HEK293 (cell line): ENCODE results near the gene RTBDN.

ENCODE experiments used
- BCL6B ChIP-seq: fragments of 450-650 bp; formaldehyde crosslinking; IDR thresholded peaks from 2 replicates; pipeline ENCODE4 v1.5.1; 2017; ENCODE audit warnings: missing biosample characterization, missing genetic modification characterization
- EGR2 ChIP-seq: fragments of 450-650 bp; formaldehyde crosslinking; IDR thresholded peaks from 2 replicates; pipeline ENCODE4 v1.5.1; 2016; ENCODE audit warnings: low read depth, missing biosample characterization, missing genetic modification characterization
- GLIS2 ChIP-seq: fragments of 450-650 bp; formaldehyde crosslinking; IDR thresholded peaks from 2 replicates; pipeline ENCODE4 v1.5.1; 2016; ENCODE audit warnings: missing biosample characterization, missing genetic modification characterization
- HOXC10 ChIP-seq: sonication (generic); formaldehyde crosslinking; IDR thresholded peaks from 2 replicates; pipeline ENCODE4 v1.8.1; 2023; ENCODE audit warnings: mild to moderate bottlenecking, missing genetic modification reagents
- IKZF3 ChIP-seq: fragments of 450-650 bp; IDR thresholded peaks from 2 replicates; pipeline ENCODE4 v1.5.0; 2018; ENCODE audit warnings: missing biosample characterization, mild to moderate bottlenecking, missing genetic modification characterization, moderate library complexity
- KLF16 ChIP-seq: fragments of 450-650 bp; formaldehyde crosslinking; IDR thresholded peaks from 2 replicates; pipeline ENCODE4 v1.5.1; 2017; ENCODE audit warnings: missing biosample characterization, missing genetic modification characterization
- KLF8 ChIP-seq: fragments of 450-650 bp; formaldehyde crosslinking; IDR thresholded peaks from 2 replicates; pipeline ENCODE4 v1.5.1; 2016; ENCODE audit warnings: missing biosample characterization, missing genetic modification characterization
- RBAK ChIP-seq: fragments of 450-650 bp; formaldehyde crosslinking; IDR thresholded peaks from 2 replicates; pipeline ENCODE4 v1.5.1; 2016; ENCODE audit warnings: missing biosample characterization, missing genetic modification characterization
- TCF7L2 ChIP-seq: IDR thresholded peaks from 2 replicates; pipeline ENCODE4 v1.6.1; 2011; ENCODE audit warnings: low read depth, mild to moderate bottlenecking, inconsistent platforms, low read length, moderate library complexity, borderline replicate concordance
- YY1 ChIP-seq: fragments of 450-650 bp; formaldehyde crosslinking; IDR thresholded peaks from 2 replicates; pipeline ENCODE4 v1.5.1; 2018; ENCODE audit warnings: missing biosample characterization, missing genetic modification characterization
- YY2 ChIP-seq: fragments of 450-650 bp; formaldehyde crosslinking; IDR thresholded peaks from 2 replicates; pipeline ENCODE4 v1.5.1; 2016; ENCODE audit warnings: missing biosample characterization, missing genetic modification characterization
- ZBTB1 ChIP-seq: fragments of 450-650 bp; formaldehyde crosslinking; IDR thresholded peaks from 2 replicates; pipeline ENCODE4 v1.5.1; 2016; ENCODE audit warnings: missing biosample characterization, missing genetic modification characterization
- ZBTB21 ChIP-seq: fragments of 450-650 bp; formaldehyde crosslinking; IDR thresholded peaks from 2 replicates; pipeline ENCODE4 v1.5.1; 2017; ENCODE audit warnings: missing biosample characterization, missing genetic modification characterization
- ZBTB26 ChIP-seq: fragments of 450-650 bp; formaldehyde crosslinking; optimal IDR thresholded peaks from 2 replicates; pipeline ENCODE3; 2016; ENCODE audit warnings: missing biosample characterization, mild to moderate bottlenecking, missing genetic modification characterization
- ZBTB49 ChIP-seq: fragments of 450-650 bp; formaldehyde crosslinking; IDR thresholded peaks from 2 replicates; pipeline ENCODE4 v1.5.1; 2016; ENCODE audit warnings: missing biosample characterization, missing genetic modification characterization, low read depth
- ZNF10 ChIP-seq: fragments of 450-650 bp; formaldehyde crosslinking; IDR thresholded peaks from 2 replicates; pipeline ENCODE4 v1.5.1; 2017; ENCODE audit warnings: missing biosample characterization, missing genetic modification characterization
- ZNF112 ChIP-seq: fragments of 450-650 bp; formaldehyde crosslinking; IDR thresholded peaks from 2 replicates; pipeline ENCODE4 v1.5.0; 2017; ENCODE audit warnings: missing biosample characterization, missing genetic modification characterization
- ZNF133 ChIP-seq: fragments of 450-650 bp; formaldehyde crosslinking; IDR thresholded peaks from 2 replicates; pipeline ENCODE4 v1.5.1; 2016; ENCODE audit warnings: missing biosample characterization, missing genetic modification characterization
- ZNF19 ChIP-seq: fragments of 450-650 bp; formaldehyde crosslinking; IDR thresholded peaks from 2 replicates; pipeline ENCODE4; 2016; ENCODE audit warnings: missing biosample characterization, missing genetic modification characterization, low read depth
- ZNF248 ChIP-seq: fragments of 450-650 bp; formaldehyde crosslinking; IDR thresholded peaks from 2 replicates; pipeline ENCODE4 v1.5.1; 2017; ENCODE audit warnings: missing biosample characterization, missing genetic modification characterization
- ZNF280C ChIP-seq: fragments of 450-650 bp; formaldehyde crosslinking; IDR thresholded peaks from 2 replicates; pipeline ENCODE4 v1.5.1; 2016; ENCODE audit warnings: missing biosample characterization, missing genetic modification characterization
- ZNF391 ChIP-seq: fragments of 450-650 bp; formaldehyde crosslinking; IDR thresholded peaks from 2 replicates; pipeline ENCODE4 v1.5.1; 2016; ENCODE audit warnings: low read depth, missing biosample characterization, missing genetic modification characterization, borderline replicate concordance
- ZNF423 ChIP-seq: fragments of 450-650 bp; formaldehyde crosslinking; IDR thresholded peaks from 2 replicates; pipeline ENCODE4 v1.5.1; 2016; ENCODE audit warnings: missing biosample characterization, missing genetic modification characterization
- ZNF449 ChIP-seq: fragments of 450-650 bp; formaldehyde crosslinking; IDR thresholded peaks from 2 replicates; pipeline ENCODE4 v1.5.1; 2017; ENCODE audit warnings: missing biosample characterization, mild to moderate bottlenecking, missing genetic modification characterization, moderate library complexity
- ZNF488 ChIP-seq: fragments of 450-650 bp; formaldehyde crosslinking; IDR thresholded peaks from 2 replicates; pipeline ENCODE4 v1.5.1; 2016; ENCODE audit warnings: missing biosample characterization, missing genetic modification characterization
- ZNF600 ChIP-seq: fragments of 450-650 bp; formaldehyde crosslinking; IDR thresholded peaks from 2 replicates; pipeline ENCODE4 v1.5.1; 2016; ENCODE audit warnings: missing biosample characterization, missing genetic modification characterization
- ZNF664 ChIP-seq: fragments of 450-650 bp; formaldehyde crosslinking; IDR thresholded peaks from 2 replicates; pipeline ENCODE4 v1.5.1; 2016; ENCODE audit warnings: missing biosample characterization, missing genetic modification characterization
- ZNF677 ChIP-seq: fragments of 450-650 bp; IDR thresholded peaks from 2 replicates; pipeline ENCODE4 v1.5.0; 2018; ENCODE audit warnings: missing biosample characterization, mild to moderate bottlenecking, missing genetic modification characterization, moderate library complexity
- ZNF785 ChIP-seq: fragments of 450-650 bp; formaldehyde crosslinking; IDR thresholded peaks from 2 replicates; pipeline ENCODE4 v1.5.1; 2016; ENCODE audit warnings: missing biosample characterization, missing genetic modification characterization
- ZNF830 ChIP-seq: fragments of 450-650 bp; IDR thresholded peaks from 2 replicates; pipeline ENCODE4 v1.5.0; 2018; ENCODE audit warnings: missing biosample characterization, missing genetic modification characterization, low read depth, mild to moderate bottlenecking, moderate library complexity
- ZNF837 ChIP-seq: fragments of 450-650 bp; formaldehyde crosslinking; IDR thresholded peaks from 2 replicates; pipeline ENCODE4 v1.5.1; 2016; ENCODE audit warnings: missing biosample characterization, missing genetic modification characterization
- ZXDB ChIP-seq: fragments of 450-650 bp; formaldehyde crosslinking; IDR thresholded peaks from 2 replicates; pipeline ENCODE4 v1.5.1; 2016; ENCODE audit warnings: missing biosample characterization, missing genetic modification characterization

RTBDN gene

GRCh38 chr19:12777217-12778016 is 57.0 kb downstream of the RTBDN start (continued):
- TF ChIP-seq BCL6B = no peak
- TF ChIP-seq ZNF248 (tag by site-specific recombination) = no peak
- TF ChIP-seq ZNF785 (tag by site-specific recombination) = no peak
- peak; percentile 68 for TF ChIP-seq IKZF3 (tag by site-specific recombination)
- no peak for TF ChIP-seq ZBTB1 (tag by site-specific recombination)
- no peak for TF ChIP-seq ZNF837
- no peak for TF ChIP-seq ZBTB49 (tag by site-specific recombination)
- TF ChIP-seq ZBTB26 = peak; percentile 60
- TF ChIP-seq ZNF423 (tag by site-specific recombination) = no peak
- TF ChIP-seq KLF8 = peak; percentile 57; the same call in 1 of the 2 replicates
- TF ChIP-seq HOXC10 = no peak
- no peak for TF ChIP-seq ZNF10 (tag by site-specific recombination)
- no peak for TF ChIP-seq RBAK
- no peak for TF ChIP-seq EGR2
- no peak for TF ChIP-seq ZNF133 (tag by site-specific recombination)
- no peak for TF ChIP-seq ZNF664
- TF ChIP-seq ZNF600 (tag by site-specific recombination) = no peak
- peak; percentile 60 for TF ChIP-seq GLIS2
- no peak for TF ChIP-seq ZNF19 (tag by site-specific recombination)
- no peak for TF ChIP-seq TCF7L2
- TF ChIP-seq ZXDB (tag by site-specific recombination) = peak; percentile 12; the same call in 1 of the 2 replicates
- TF ChIP-seq ZNF830 (tag by site-specific recombination) = no peak
- no peak for TF ChIP-seq ZNF677 (tag by site-specific recombination)
- no peak for TF ChIP-seq ZBTB21
- TF ChIP-seq ZNF488 (tag by site-specific recombination) = no peak
- no peak for TF ChIP-seq ZNF391 (tag by site-specific recombination)
- TF ChIP-seq YY1 (tag by site-specific recombination) = no peak; the same call in 1 of the 2 replicates
- TF ChIP-seq KLF16 = no peak
- TF ChIP-seq ZNF449 (tag by site-specific recombination) = peak; percentile 47; the same call in 1 of the 2 replicates
- no peak for TF ChIP-seq ZNF280C (tag by site-specific recombination)
- TF ChIP-seq ZNF112 (tag by site-specific recombination) = no peak
- TF ChIP-seq YY2 = no peak
